ENCODE data around the gene DNAJC17.

DNA sequence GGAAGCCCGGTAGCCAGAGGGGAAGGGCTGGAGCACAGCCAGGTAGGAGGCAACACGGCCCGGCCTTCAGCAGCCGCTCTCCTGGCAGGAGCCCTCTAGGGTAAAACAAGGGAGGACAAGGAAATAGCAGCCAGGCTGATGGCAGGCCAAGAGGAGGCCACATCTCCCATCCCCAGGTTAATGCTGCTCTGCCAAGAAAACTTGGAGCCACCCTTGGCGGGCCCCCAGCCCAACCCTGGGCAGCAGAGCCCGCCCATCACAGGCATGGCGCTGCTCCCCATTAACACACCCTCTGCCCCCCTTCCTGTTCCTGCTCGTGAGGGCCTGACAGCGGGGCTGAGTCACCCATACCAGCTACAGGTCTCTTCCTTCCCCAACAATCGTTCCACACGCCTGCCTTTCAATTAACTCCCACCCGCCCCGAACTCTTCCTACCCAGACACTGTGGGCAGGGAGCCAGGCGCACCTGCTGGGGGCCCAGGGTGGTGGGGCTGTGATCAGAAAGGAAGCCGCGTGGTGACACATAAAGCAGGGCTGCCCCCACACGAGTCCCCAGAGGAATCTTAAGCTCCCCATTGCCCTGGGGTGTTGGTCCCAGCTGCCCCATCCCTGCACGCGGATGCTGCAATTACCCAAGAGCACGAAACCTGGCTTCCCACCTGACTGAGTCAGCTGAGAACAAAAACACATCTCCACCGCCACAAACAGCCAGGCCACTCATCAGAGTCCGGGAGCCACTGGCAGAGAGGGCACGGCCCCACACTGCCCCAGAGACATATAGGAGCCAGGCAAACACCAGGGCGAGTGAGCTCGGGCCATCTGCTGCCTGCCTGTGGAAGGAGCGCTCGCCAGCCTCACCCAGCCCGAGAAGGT is 37.8 kb downstream of the DNAJC17 start, which contains the start of gene C15orf62:
- TF ChIP-seq, protein P1, sequence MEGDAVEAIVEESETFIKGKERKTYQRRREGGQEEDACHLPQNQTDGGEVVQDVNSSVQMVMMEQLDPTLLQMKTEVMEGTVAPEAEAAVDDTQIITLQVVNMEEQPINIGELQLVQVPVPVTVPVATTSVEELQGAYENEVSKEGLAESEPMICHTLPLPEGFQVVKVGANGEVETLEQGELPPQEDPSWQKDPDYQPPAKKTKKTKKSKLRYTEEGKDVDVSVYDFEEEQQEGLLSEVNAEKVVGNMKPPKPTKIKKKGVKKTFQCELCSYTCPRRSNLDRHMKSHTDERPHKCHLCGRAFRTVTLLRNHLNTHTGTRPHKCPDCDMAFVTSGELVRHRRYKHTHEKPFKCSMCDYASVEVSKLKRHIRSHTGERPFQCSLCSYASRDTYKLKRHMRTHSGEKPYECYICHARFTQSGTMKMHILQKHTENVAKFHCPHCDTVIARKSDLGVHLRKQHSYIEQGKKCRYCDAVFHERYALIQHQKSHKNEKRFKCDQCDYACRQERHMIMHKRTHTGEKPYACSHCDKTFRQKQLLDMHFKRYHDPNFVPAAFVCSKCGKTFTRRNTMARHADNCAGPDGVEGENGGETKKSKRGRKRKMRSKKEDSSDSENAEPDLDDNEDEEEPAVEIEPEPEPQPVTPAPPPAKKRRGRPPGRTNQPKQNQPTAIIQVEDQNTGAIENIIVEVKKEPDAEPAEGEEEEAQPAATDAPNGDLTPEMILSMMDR (IDR thresholded peaks at IDR 0.05; ENCODE audit: low read length), result no peak
- TF ChIP-seq EZH2 (IDR thresholded peaks at IDR 0.05; ENCODE audit: borderline replicate concordance, low read length), result no peak

Measured in OCI-LY1 (cell line).